C1 segment of cervical spinal cord (tissue), 14 donors: ENCODE results near the gene SLX1A.
"Not testable (repeated sequence)": the region's sequence is repeated elsewhere in the genome, so short reads cannot be mapped to it uniquely, and the experiment has no call there.

Experiments used
- DNase-seq, 14 donors: peaks; one replicate each; lab custom pipeline; 2025; lab: John Stamatoyannopoulos, UW

SLX1A gene

GRCh38 chr16:30217082-30217481, 23.4 kb downstream of the SLX1A start:
- not testable (repeated sequence) for DNase-seq
